G401 (cell line): ENCODE results near the gene EXOSC2. TPM values are rescaled to one million over a fixed set of nuclear protein-coding genes. Genes with fewer than 3 reads are reported as not detected.

Experiments
- DNase-seq: peaks from one replicate; pipeline ENCODE4 v3.0.0-alpha.2; 2015; ENCODE audit warnings: low spot score
- in situ Hi-C: cut with HindIII; loops from 2 replicates; pipeline ENCODE4 v1.10.0; 2016; ENCODE audit warnings: low sequenced_read_pairs, mixed read lengths
- total RNA-seq: library from RNA; depleted of rRNA; stranded (reverse); fragments of >200 nt; shearing (Covaris generic); gene quantifications from 2 replicates; pipeline ENCODE4 v1.2.3, GENCODE V29; 2014

The EXOSC2 gene
- total RNA-seq, 1 experiment from 2014 or later, result 66.4 TPM

DNA sequence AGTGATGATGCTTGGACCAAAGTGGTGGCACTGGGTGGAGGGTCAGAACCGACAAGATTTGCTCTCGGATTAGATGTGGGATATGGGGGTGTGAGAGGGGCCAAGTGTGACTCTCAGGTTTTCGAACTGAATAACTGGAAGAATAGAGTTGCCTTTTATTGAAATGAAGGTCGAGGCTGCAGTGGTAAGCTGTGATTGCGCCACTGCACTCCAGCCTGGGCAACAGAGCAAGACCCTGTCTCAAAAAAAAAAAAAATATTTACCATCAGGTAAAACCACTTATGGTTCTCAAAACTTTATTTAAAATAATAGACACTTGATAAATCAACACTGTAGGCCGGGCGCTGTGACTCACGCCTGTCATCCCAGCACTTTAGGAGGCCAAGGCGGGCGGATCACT lies 27.2 kb downstream of the EXOSC2 start:
- in situ Hi-C loops, result no loop called here
- DNase-seq, result no peak

GRCh38 chr9:130728721-130729120 lies 35.1 kb downstream of the EXOSC2 start:
- no peak for DNase-seq
- in situ Hi-C loops, result no loop called here

DNA sequence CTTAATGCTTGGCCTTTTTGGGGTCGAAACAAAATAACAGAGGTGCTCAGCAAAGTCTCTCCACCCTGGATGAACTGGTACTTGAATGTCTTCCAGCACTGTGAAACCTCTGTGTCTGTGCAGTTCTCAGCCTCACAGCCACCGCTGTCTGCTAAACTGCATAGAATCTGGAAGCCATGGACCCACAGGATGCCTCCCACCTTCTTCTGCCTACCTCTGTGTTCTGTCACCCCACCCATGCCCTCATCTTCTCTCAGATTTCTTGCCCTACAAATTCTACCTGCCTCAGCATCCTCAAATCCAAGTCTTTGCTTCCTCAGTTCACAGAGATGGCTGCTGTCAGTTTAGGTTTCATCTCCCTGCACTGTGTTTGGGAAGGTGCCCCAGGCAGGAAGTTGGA lies 35.6 kb downstream of the EXOSC2 start:
- in situ Hi-C loops, result no loop called here
- DNase-seq, result no peak

GRCh38 chr9:130731355-130731754 lies 37.8 kb downstream of the EXOSC2 start:
- DNase-seq, result no peak
- in situ Hi-C loops, result loop anchor here (10.0 kb wide), 1 partner anchor 123 kb away; no protein-coding TSS in a partner anchor

DNA sequence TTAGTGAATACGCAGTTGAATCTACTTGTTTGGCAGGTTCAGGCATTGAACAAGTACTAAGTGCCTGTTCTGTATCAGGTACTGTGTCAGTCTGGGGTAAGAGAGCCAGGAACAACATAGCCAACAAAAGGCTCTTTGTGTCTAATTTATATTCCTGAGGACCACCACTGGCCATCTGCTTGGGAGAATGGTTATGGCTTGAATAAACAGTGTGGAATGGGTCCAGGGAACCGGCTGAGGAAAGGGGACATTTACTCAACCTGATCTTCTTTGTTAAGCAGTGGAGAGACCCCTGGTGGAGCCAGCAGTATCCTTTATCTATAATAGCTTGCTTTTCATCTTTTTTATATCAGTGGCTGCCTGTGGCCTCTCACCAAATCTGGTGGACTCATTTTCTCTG lies 38.6 kb downstream of the EXOSC2 start:
- in situ Hi-C loops, result loop anchor here (10.0 kb wide), 1 partner anchor 123 kb away; no protein-coding TSS in a partner anchor
- no peak for DNase-seq

GRCh38 chr9:130732793-130733221 lies 39.2 kb downstream of the EXOSC2 start:
- no peak for DNase-seq
- in situ Hi-C loops, result loop anchor here (10.0 kb wide), 1 partner anchor 122 kb away; no protein-coding TSS in a partner anchor

DNA sequence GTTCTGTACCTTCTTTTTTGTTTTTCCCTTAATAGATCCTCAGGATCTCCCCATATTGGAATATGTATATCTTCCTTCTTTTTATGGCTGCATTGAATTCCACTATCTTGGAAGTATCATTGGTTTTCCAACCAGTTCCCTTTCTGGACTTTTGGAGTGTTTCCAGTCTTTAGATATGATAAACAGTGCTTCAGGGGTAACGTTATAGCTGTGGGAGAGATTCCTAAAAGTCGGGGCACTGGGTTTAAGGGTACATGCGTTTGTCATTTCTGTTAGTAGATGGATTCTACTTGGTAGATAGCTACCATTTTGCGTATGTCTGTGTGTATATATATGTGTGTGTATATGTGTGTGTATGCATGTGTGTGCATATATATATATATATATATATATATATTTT lies 42.0 kb downstream of the EXOSC2 start:
- no peak for DNase-seq
- in situ Hi-C loops, result loop anchor here (10.0 kb wide), 1 partner anchor 119 kb away; no protein-coding TSS in a partner anchor

GRCh38 chr9:130736834-130737233 lies 43.3 kb downstream of the EXOSC2 start:
- in situ Hi-C loops, result loop anchor here (10.0 kb wide), 1 partner anchor 118 kb away; no protein-coding TSS in a partner anchor
- no peak for DNase-seq

DNA sequence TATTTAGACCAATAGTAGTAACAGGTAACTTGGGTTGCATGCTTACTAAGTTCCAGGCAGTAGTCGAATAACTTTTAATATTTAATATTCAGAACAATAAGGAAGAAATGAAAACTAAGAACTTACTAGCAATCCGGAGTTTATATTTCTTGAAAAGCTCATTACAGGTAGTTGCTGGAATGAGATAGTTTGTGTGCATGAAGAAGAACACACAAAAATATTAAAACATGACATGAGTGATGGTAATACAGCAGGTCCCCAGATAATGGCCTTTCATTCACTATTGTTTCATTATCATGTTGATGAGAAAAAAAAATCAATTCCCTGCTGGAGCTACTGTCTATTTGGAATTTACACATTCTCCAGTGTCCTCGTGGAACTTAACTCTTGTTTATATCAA lies 44.7 kb downstream of the EXOSC2 start:
- DNase-seq, result no peak
- in situ Hi-C loops, result loop anchor here (10.0 kb wide), 1 partner anchor 117 kb away; no protein-coding TSS in a partner anchor

GRCh38 chr9:130739081-130739480 lies 45.5 kb downstream of the EXOSC2 start:
- in situ Hi-C loops, result loop anchor here (10.0 kb wide), 1 partner anchor 116 kb away; no protein-coding TSS in a partner anchor
- no peak for DNase-seq

- in situ Hi-C loops, result no loop called here
- no peak for DNase-seq
These were observed 46.8 kb downstream of the EXOSC2 start for GRCh38 chr9:130740218-130741023.

DNA sequence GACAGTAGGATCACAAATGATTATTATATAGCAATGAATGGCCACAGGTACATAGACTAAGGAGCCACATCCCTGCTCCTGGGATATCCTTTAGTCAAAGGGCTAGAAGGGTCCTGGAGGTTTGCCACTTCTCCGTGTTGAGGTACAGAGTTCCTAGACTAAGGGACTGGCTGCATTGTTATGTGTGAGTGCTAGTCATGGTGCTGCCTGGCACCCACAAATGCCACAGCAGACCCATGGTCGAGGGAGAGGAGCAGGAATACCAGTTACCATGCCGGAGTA lies 47.4 kb downstream of the EXOSC2 start:
- no peak for DNase-seq
- in situ Hi-C loops, result no loop called here

DNA sequence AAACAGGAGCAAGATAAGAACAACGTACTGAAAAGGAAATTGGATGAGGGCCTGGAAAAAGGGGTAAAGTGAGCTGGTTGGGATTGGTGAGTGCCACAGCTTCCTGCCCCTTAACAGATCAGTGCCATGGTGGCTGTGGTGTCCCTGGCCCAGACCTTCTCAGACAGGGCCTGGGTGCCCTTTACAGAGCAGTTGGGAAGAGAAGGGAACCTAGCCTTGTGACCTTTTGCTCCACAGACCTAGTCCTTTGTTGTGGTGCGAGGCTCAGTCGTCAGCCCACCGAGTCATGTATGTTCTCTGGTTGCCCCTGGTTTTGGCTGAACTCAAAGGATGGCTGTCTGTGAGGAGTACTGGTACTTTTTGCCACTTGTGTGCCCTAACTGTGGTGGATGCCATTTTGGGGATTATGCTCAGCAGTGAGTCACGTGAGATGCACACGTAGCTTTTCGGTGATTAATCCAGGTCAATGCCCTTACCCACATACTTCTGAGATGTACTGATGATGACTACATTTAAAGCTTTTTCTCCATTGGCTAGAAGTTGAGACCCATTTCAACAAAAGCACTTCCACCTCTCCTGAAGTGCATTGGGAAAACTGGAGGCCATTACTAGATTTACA lies 48.4 kb downstream of the EXOSC2 start:
- in situ Hi-C loops, result no loop called here
- DNase-seq, result no peak

DNA sequence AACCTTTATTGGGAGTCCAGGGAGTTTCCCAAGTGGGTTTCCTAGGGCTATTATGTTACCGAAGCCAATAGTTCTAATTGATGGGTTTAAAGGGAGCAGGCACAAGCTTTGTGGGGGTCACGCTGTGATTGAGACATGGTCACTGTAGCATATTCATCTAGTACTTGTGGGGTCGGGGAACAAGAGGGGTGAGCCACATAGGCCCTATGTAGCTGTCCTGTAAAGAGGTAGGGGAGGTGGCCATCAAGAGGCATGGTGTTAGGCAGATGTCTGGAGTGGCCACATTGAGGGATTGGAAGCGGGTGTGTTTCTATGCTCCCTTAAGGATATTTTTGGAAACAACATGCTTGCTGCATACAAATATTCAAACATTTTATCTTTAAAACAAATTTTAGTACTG lies 50.1 kb downstream of the EXOSC2 start:
- in situ Hi-C loops, result no loop called here
- no peak for DNase-seq

- DNase-seq, result no peak
- in situ Hi-C loops, result no loop called here
These were observed 51.7 kb downstream of the EXOSC2 start for GRCh38 chr9:130745210-130745800.

GRCh38 chr9:130745829-130746228 lies 52.2 kb downstream of the EXOSC2 start:
- DNase-seq, result no peak
- in situ Hi-C loops, result no loop called here

DNA sequence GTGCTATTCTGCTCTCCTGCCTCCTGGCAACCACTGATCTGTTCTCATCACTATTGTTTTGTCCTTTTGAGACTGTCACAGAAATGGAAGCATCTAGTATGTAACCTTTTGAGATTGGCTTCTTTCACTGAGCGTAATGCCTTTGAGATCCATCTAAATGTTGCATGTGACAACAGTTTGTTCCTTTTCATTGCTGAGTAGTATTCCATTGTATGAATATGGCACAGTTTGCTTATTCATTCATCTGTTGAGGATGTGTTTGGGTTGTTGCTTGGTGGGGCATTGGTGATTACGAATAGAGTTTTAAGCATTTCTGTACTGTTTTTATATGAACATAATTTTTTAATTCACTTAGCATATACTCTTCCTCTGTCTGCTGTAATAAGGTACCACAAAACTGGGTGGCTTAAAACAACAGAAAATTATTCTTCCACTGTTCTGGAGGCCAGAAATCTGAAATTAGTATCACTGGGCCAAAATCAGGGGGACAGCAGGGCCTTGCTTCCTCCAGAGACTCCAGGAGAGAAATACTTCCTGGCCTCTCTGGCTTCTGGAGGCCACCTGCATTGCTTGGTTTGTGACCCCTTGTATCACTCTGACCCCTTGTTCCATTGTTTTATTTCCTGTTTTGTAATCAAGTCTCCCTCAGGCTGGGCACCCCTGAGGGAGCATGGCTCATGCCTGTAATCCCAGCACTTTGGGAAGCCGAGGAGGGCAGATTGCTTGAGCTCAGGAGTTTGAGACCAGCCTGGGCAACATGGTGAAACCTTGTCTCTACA lies 53.0 kb downstream of the EXOSC2 start:
- in situ Hi-C loops, result no loop called here
- DNase-seq, result no peak

GRCh38 chr9:130751631-130752355 lies 58.2 kb downstream of the EXOSC2 start:
- in situ Hi-C loops, result no loop called here
- no peak for DNase-seq
